Tibial nerve (tissue), 4 donors: ENCODE results near the gene FAM222A. TPM values are rescaled to one million over a fixed set of nuclear protein-coding genes. Genes with fewer than 3 reads are reported as not detected.

ENCODE experiments used
- DNase-seq, 2 donors: peaks; one replicate each; pipeline ENCODE4 v3.0.0-alpha.2; 2019; ENCODE audit warnings: low spot score in 2 of 2
- H3K27ac ChIP-seq, 4 donors: fragments of 200-600 bp; sonication (generic) in 3 of 4; one replicate each; pipeline ENCODE4 v1.5.1; 2017 to 2019; ENCODE audit warnings: mild to moderate bottlenecking in 1 of 4
- H3K27me3 ChIP-seq, 2 donors: fragments of 200-600 bp; sonication (generic) in 1 of 2; one replicate each; pipeline versions ENCODE4 v1.5.1 to v1.6.0; 2017 to 2019
- H3K36me3 ChIP-seq, 3 donors: fragments of 200-600 bp; sonication (generic); one replicate each; pipeline ENCODE4 v1.5.1; 2018 to 2019
- H3K4me1 ChIP-seq, 4 donors: fragments of 200-600 bp; sonication (generic) in 3 of 4; one replicate each; pipeline ENCODE4 v1.5.1; 2017 to 2019
- H3K4me3 ChIP-seq, 4 donors: fragments of 200-600 bp; sonication (generic) in 3 of 4; one replicate each; pipeline ENCODE4 v1.5.1; 2017 to 2019; ENCODE audit warnings: mild to moderate bottlenecking in 1 of 4, moderate library complexity in 1 of 4
- H3K9me3 ChIP-seq, 4 donors: fragments of 200-600 bp; sonication (generic) in 3 of 4; one replicate each; pipeline ENCODE4 v1.5.1; 2017 to 2019
- EP300 ChIP-seq, 2 donors: sonication (generic); formaldehyde crosslinking; IDR thresholded peaks; one replicate each; pipeline ENCODE4 v1.6.1; 2017; ENCODE audit warnings: antibody characterized with exemption in 2 of 2, mild to moderate bottlenecking in 1 of 2
- POLR2A ChIP-seq, 2 donors: fragments of 450-650 bp; IDR thresholded peaks; one replicate each; pipeline ENCODE4 v1.6.1; 2017; ENCODE audit warnings: antibody characterized with exemption in 2 of 2, mild to moderate bottlenecking in 2 of 2, moderate library complexity in 2 of 2
- WGBS, 2 donors: methylation state at CpG; one replicate each; pipeline ENCODE4 v1.1.5; 2018; 5-methylcytosine and 5-hydroxymethylcytosine counted together
- total RNA-seq, 4 donors: library from RNA; depleted of rRNA; stranded (reverse); fragments of >200 nt; gene quantifications; one replicate each; pipeline ENCODE4 v1.1.0, GENCODE V29; 2016
- TF ChIP-seq, protein P1 (sequence below), 5 experiments: fragments of 200-600 bp in 3 of 5; fragments of 450-650 bp in 2 of 5; sonication (generic) in 3 of 5; IDR thresholded peaks; one replicate each; pipeline ENCODE4 v1.5.1; 2016 to 2019; ENCODE audit warnings: antibody characterized with exemption in 5 of 5, mild to moderate bottlenecking in 3 of 5, moderate library complexity in 2 of 5

Gene FAM222A
- total RNA-seq, 4 donors from 2014 or later = 1.3 to 3.3 (median 1.9) TPM

GRCh38 chr12:109716512-109717389, 3.1 kb downstream of the FAM222A start:
- peaks cover 0 to 38% of the 10 kb centered on the region in 2 donors for H3K27me3 ChIP-seq
- H3K4me3 ChIP-seq = peak overlapping the region in 1 of 4 donors; percentile 8
- H3K4me1 ChIP-seq = peaks cover 0 to 81% (median 16%) of the 10 kb centered on the region in 4 donors
- peak overlapping the region; percentile 45 to 87 (median 68) for H3K27ac ChIP-seq
- no peak for TF ChIP-seq POLR2A (IDR thresholded peaks at IDR 0.05)
- peak in 1 of 2 donors; percentile 67 for TF ChIP-seq EP300 (IDR thresholded peaks at IDR 0.05)
- no peaks in the 10 kb centered on the region for H3K36me3 ChIP-seq
- no peak for DNase-seq
- no peaks in the 10 kb centered on the region for H3K9me3 ChIP-seq
- 53 to 58% methylated on average over 19 of the region's 19 CpGs for WGBS, 2 donors

GRCh38 chr12:109717390-109718357, 4.0 kb downstream of the FAM222A start:
- Histone ChIP-seq H3K4me3 (no peak overlapping the region), H3K27me3 (peaks cover 0 to 28% of the 10 kb centered on the region in 2 donors), H3K9me3 (no peaks in the 10 kb centered on the region), H3K36me3 (no peaks in the 10 kb centered on the region), H3K4me1 (peaks cover 0 to 90% (median 22%) of the 10 kb centered on the region in 4 donors), H3K27ac (peak overlapping the region; percentile 45 to 87 (median 68))
- WGBS, 2 donors = 51 to 65% methylated on average over 16 to 18 of the region's 18 CpGs
- no peak for DNase-seq
- TF ChIP-seq, protein P1, sequence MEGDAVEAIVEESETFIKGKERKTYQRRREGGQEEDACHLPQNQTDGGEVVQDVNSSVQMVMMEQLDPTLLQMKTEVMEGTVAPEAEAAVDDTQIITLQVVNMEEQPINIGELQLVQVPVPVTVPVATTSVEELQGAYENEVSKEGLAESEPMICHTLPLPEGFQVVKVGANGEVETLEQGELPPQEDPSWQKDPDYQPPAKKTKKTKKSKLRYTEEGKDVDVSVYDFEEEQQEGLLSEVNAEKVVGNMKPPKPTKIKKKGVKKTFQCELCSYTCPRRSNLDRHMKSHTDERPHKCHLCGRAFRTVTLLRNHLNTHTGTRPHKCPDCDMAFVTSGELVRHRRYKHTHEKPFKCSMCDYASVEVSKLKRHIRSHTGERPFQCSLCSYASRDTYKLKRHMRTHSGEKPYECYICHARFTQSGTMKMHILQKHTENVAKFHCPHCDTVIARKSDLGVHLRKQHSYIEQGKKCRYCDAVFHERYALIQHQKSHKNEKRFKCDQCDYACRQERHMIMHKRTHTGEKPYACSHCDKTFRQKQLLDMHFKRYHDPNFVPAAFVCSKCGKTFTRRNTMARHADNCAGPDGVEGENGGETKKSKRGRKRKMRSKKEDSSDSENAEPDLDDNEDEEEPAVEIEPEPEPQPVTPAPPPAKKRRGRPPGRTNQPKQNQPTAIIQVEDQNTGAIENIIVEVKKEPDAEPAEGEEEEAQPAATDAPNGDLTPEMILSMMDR (IDR thresholded peaks at IDR 0.05) = no peak
- no peak for TF ChIP-seq EP300 (IDR thresholded peaks at IDR 0.05)
- no peak for TF ChIP-seq POLR2A (IDR thresholded peaks at IDR 0.05)

GRCh38 chr12:109718390-109718789, 4.8 kb downstream of the FAM222A start:
- TF ChIP-seq, protein P1 (IDR thresholded peaks at IDR 0.05) = no peak
- peak in 1 of 2 donors; percentile 19 for TF ChIP-seq EP300 (IDR thresholded peaks at IDR 0.05)
- peak overlapping the region in 1 of 4 donors; percentile 16 for H3K4me3 ChIP-seq
- DNase-seq = no peak
- H3K36me3 ChIP-seq = no peaks in the 10 kb centered on the region
- no peaks in the 10 kb centered on the region for H3K9me3 ChIP-seq
- WGBS, 2 donors = 8 to 11% methylated on average over 18 to 31 of the region's 33 CpGs
- H3K27me3 ChIP-seq = peaks cover 0 to 25% of the 10 kb centered on the region in 2 donors
- H3K27ac ChIP-seq = peak overlapping the region; percentile 45 to 87 (median 68)
- peaks cover 0 to 91% (median 26%) of the 10 kb centered on the region in 4 donors for H3K4me1 ChIP-seq

DNA sequence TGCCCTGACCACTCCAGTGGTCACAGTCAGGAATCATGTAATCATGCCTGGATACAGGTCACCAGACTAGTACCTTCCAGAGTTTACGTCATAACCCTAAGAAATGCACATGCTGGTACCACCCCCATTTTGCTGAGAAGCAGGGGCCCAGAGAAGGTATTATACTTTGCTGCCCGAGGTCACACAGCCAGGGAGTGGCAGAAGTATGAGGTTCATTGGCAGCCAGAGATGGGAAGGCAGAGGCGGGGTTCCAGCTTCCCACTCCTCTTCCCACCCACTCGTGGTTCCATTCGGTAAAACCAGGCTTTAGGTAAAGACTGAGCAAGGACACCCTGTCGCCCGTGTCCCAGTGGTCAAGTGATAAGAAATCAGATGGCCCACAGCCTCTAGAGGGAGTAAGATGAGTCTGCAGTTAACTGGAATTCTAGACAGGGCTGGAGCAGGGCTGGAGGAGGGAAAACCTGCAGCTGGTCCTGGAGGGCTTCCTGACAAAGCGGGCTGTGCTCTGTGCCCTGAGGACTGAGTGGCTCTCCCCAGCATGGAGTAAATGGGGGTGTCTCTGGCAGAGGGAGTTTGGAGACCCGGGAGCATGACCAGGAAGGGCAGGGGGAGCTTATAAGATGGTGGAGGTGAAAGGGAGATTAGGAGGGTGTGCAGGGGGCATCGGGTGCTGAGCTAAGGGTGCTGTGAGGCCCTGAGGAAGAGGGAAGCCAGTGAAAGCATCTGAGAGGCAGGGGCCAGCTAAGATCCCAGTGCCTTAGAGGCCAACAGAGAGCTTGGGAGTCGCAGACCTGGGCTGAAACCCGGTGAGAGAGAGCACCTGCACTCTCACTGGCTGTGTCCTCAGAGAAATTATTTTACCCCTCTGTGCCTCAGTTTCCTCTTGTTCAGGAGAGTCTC, 5.7 kb downstream of the FAM222A start:
- WGBS, 2 donors = 48 to 58% methylated on average over 12 of the region's 12 CpGs
- Histone ChIP-seq H3K27me3 (peaks cover 0 to 25% of the 10 kb centered on the region in 2 donors), H3K36me3 (no peaks in the 10 kb centered on the region), H3K27ac (peak overlapping the region; percentile 32 to 87 (median 66)), H3K4me3 (no peak overlapping the region), H3K9me3 (no peaks in the 10 kb centered on the region), H3K4me1 (peaks cover 0 to 99% (median 34%) of the 10 kb centered on the region in 4 donors)
- no peak for DNase-seq
- TF ChIP-seq, protein P1 (IDR thresholded peaks at IDR 0.05) = peak in 3 of 5 experiments; percentile 10 to 22 (median 19)
- TF ChIP-seq POLR2A (IDR thresholded peaks at IDR 0.05) (no peak), EP300 (IDR thresholded peaks at IDR 0.05) (no peak)
